GM19452 (cell line): ENCODE results near the gene GGT6.

Experiments used
- ATAC-seq: cut with Tn5 transposase; IDR thresholded peaks from one replicate; pipeline ENCODE4 v1.9.1; 2021; ENCODE audit not compliant: unreplicated experiment

The GGT6 gene

GRCh38 chr17:4540224-4540651, 20.1 kb downstream of the GGT6 start:
- ATAC-seq: no peak

DNA sequence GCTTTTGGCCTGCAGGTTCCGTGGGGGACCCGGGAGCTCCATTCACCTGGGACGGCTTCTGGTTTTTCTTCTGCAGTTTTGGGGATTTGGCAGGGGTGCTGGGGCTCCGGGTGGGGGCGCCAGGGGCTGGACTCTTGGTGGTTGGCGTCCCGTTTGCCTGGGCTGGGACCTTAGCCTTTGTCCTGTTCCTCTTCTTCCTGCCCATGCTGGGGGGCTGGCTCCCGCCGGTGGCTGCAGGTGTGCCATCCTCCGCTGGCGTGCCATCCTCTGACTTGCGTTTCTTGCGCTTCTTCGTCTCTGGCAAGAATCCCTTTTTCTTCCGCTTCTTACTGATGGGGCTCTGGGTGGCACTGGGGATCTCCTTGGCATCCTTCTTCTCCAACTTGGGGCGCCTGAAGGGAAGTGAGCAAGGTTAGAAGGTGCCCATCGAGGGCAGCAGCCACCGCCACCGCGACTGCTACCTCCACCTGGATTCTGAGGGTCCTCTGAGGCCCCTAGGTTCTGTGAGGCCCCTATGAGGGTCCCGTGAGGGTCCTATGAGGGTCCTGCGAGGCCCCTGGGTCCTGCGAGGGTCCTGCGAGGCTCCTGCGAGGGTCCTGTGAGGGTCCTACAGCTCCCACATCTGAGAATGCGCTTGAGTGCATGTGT, 20.7 kb downstream of the GGT6 start:
- ATAC-seq: no peak

GRCh38 chr17:4539025-4539424, 21.4 kb downstream of the GGT6 start:
- ATAC-seq: no peak

DNA sequence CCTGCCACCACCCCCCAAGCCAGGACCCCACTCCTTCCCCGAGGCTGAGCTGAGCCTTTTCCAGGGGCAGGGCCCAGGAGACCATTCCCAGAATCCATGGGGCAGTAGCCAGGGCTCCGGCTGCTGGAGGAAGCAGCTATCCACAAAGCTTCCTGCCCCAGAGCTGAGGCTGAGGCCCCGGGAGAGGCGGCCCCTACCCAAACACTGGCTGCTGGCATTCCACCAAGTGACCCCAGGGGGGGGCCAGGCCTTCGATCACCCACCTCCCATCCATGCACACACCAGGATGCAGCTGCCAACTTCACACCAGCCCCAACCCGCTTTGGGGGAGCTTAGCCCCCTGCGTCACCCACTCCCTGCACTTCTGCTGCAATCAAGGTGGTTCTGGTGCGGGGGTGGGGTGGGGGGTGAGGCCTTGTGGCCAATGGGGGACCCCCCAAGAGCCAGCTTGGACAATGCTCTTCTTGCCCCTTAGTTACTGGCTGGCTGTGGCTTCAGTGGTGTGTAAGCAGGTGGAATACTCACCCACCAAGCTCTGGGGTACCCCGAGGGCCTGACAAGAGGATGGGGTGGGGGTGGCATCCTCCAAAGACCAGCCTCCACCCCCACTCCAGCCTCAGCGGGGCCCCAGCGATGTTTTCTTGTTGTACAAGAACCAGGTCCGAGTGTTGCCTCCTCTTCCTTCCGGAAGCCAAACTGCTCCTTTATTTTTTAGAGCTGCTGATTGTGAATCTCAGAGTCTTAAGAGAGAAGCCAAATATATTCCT, 22.0 kb downstream of the GGT6 start:
- no peak for ATAC-seq

GRCh38 chr17:4537451-4538235, 22.7 kb downstream of the GGT6 start:
- ATAC-seq: no peak

- no peak for ATAC-seq
These were observed 23.5 kb downstream of the GGT6 start for GRCh38 chr17:4536742-4537411.

DNA sequence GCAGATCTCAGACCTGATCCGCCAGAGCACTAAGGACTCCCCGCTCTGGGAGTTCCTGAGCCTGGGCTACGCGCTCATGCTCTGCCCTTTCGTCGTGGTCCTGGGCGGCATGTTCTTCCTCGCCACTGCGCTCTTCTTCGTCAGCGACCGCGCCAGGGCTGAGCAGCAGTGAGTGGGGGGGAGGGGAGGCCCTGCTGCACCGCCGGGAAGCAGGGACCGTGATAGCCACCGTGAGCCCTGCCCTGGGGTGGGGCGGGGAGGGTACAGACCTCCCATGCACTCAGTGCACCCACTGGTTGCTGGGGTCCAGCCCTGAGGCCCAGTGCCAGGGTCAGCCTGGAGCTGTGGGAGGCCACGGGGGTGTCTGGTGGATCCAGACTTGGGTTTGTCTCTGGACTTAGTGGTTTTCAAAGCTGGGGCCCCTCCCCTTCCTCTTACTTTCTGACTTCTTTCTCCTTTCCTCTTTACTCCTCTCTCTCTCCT, 24.1 kb downstream of the GGT6 start:
- ATAC-seq: no peak

DNA sequence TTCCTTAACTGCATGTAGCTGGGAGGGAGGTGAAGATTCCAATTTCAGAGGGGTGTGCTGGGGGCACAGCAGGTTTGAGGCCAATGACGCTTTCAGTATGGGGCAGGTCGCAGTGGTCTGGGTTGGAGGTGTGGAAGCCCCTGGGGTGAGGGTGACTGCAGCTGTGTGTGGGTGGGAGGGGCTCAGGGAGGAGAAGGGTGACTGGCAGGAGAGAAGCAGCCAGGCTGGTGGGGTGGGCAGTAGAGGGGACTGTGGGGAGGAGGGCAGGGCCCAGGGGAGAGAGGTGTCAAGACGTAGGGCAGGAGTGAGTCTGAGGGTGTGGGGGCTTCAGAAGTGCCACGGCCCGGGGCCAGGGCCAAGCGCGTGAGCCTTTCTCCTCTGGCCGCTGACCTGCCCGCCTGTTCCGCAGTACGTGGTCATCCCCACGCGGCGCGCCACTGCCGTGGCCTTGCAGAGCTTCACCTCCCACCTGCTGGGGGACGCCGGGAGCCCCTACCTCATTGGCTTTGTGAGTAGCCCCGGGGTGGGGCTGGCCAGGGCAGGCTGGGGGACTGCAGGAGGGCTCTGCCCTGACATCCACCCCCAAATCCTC, 24.6 kb downstream of the GGT6 start:
- ATAC-seq: no peak

DNA sequence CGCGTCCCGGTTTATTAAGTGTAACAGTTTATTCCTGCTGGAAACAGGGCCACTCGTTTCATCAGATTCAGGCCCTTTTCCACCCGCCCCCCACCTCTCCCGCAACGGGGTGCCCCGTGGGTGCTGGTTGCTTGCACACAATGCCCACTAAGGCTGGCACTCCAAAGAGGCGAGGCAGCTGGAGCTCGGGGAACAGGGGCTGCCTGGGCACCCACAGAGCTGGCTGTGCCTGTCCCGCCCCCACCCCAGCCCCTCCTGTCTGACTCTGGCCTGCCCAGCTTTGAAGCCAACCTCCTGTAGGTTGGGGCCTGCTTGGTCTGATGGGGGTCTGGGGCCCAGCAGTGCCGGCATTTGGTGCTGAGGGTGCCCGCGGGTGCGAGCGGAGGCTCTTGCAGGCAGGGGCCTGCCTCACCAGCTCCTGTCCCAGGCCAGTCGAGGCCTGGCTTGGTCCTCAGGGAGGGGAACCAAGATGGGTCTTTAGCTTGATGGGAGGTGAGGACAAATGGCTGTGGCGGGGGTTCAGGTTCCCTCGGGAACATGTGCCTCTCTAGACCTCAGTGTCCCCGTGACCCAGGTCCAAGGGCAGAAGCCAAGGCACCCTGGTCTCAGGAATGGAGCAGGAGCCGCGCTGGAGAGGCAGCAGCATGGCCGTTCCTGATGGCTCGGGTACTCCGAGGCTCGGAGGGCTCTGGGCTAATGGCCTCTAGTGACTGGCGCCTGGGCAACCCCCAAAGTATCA, 25.3 kb downstream of the GGT6 start:
- no peak for ATAC-seq

DNA sequence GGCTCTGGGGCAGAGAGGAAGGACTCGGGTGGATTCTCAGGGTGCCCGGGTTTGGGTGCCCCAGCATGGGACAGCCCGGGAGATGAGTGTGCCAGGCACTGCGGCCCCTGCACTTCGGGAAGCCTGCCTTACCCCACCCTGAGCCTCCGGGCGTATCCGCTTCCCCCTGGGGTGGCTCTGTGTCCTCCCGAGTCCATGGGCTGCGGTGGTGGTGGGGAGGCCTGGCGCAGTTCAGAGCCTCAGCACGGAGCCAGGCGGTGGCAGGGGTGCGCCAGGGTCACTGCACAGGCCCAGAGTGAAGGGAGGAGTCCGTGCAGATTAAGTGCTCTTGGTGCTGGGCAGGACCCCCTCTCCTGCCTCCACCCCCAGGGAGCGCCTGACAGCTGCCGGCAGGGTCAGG, 25.9 kb downstream of the GGT6 start:
- no peak for ATAC-seq

DNA sequence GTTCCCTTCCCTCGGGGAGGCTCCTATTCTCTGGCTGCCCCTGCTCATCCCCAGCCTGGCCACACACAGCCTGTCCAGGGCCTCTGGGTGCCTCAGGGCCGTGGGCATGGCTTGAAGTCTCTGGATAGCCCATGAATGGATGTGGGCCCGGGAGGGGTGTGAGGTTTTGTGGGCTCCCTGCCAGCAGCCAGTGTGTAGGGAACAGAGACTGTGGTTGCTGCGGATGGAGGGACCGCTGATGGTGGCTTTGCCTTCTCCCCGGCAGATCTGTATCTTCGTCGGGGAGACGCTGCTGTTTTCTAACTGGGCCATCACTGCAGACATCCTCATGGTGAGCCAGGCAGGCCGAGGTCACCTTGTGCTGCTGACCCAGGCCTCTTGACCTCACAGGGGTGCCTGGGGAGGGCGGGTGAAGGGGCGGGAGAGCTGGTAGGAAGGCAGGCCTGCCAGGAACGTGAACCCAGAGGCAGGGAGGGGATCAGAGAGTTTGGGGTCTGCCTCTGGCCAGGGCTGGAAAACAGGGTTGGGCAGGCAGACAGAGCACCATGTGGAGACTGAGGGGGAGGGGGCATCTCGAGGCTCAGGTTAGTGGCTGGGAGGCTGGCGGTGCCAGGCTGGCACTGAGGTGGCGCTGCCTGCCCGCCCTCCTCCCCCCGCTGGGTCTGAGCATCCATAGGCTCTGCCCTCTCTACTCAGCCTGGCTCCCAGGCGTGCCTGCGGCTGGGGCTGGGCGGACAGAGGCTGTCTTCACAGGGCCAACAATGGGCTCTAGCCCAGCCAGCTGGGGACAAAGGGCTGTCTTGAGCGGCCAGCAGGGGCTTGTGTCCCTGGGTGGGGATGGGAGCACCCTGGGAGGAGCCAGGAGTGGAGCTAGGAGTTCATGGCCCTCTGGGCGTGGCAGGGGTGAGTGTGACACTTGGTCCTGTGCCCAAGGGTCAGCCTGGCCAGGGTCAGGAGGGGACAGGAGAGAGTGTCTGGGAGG, 26.6 kb downstream of the GGT6 start:
- no peak for ATAC-seq

GRCh38 chr17:4532860-4533522, 27.4 kb downstream of the GGT6 start:
- no peak for ATAC-seq

- no peak for ATAC-seq
These were observed 28.2 kb downstream of the GGT6 start for GRCh38 chr17:4531988-4532736.

DNA sequence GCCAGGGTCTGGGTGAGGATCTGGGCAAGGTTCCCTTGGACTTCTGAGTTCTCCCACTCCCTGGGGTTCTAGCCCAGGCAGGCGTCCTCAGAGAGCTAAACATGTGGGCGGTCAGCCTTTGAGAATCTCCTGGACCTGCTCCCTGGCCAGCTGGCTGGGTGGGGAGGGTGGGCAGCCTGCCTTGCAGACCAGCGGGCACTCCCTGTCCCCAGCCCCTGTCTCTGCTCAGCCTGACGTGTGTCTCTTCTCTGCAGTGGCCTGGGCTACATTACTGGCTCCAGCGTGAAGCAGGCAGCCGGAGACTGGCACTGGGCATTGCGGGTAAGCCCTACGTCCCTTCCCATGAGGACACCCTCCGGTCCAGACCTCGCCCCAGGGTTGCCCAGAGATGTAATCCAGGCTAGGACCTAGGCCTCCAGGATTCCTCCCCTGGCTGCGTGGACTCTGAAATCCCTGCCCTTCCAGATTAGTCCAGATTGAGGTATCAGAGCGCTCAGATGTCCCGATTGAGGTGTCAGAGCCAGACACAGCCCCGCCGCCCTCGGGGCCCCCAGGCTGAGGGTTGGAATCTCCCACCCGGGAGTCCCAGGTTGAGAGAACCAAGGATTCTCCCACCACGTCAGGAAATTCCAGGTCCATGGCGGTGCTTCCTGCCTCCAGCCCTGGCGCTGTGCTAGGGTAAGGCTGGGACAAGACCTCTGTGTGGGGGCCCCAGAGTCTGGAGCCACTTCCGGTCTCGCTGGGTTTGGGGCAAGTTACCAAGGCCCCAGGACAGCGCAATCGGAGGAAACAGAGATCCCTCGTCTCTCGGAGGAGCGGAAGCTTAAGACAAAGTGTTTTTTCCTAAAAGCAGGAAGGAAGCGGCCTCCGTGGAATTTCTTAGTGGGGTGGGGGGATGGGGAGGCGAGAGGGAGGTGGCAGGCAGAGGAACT, 29.3 kb downstream of the GGT6 start:
- ATAC-seq: no peak

DNA sequence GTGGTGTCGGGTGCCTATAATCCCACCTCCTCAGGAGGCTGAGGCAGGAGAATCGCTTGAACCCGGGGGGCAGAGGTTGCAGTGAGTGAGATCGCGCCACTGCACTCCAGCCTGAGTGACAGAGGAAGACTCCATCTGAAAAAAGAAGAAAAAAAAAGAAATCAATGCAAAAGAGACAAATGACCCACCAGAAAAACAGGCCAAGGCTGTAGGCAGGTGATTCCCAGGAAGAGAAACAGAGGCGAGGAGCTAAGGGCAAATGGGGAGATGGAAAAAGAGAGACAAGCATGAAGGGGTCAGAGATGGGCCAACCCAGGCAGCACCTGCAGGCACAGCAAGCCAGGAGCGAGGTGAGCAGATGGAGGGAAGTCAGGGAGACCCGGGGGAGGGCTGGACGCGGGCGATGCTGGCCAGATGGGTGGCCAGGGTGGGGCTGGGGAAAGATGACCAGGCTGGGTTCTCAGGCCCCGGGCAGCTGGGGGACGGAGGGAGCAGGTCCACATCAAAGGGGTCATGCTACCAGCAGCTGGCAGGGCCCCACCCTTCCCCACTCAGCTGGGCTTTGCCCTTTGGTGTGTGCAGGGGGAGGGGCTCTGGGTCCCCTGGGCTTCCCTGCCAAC, 30.7 kb downstream of the GGT6 start:
- no peak for ATAC-seq

GRCh38 chr17:4527566-4528125, 32.7 kb downstream of the GGT6 start:
- no peak for ATAC-seq
